Activated T-cell treated with anti-CD3 and anti-CD28 coated beads for 1 hour (primary cell): ENCODE results near the gene ABCC11.

Source experiments
- DNase-seq: peaks from one replicate; pipeline ENCODE4 v3.0.0-alpha.2; 2020; ENCODE audit warnings: low read depth

Gene ABCC11

DNA sequence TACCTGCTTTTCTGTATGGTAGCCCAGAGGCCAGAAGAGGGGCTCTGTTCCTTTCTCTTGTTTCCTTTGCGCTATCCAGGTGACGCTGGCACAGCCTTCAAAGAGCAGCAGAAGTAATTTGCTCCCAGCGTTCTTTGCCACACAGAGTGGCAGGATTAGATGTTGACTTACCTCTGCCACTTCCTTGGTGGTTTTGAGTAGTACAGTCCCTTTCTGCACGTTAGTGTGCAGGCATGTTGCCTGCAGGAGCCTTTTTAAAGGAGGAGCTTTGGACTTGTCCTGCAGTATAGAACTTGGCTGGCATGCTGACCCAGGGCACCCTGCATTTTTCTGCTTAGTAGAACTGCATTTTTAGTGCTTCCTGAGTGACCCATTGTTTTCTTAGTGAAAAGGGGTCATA, at the start of gene ABCC11:
Gene ABCC11, minus strand, starts transcription at position 229 of the 400 bp plus-strand sequence. CDS start 15,618 bp downstream, outside the sequence.
- no peak for DNase-seq

DNA sequence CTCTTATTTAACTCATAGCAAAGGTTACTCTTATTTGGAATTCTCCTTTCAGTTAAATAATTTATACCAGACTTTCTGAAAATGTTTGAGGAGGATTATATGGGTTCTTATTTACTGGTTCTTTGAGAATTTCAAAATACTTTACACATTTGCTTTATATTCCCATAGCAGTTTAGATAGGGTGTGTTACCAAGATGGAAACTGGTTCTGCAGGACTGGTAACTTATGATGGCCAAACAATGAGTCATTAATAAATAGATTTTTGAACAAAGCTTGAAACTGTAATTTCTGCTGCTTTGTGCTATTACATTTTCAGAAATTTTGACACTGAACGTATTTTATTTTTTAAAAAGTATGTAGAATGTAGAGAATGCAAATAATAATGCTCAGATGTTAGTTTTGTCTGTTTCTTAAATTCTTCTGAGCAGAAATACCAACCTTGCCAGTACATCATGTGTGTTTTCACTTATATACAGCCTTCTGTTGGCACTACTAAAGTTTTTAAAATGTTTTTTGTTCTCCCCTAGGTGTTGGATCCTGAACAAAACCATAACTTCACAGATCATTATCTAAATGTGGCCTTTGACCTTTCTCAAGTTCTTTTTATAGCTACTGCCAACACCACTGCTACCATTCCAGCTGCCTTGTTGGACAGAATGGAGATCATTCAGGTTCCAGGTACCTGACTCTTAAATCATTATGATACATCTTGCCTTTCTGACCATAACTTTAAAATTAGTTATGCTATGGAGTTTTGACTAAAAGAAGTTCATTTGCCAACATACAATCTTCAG, 48.3 kb upstream of the ABCC11 start:
- no peak for DNase-seq

DNA sequence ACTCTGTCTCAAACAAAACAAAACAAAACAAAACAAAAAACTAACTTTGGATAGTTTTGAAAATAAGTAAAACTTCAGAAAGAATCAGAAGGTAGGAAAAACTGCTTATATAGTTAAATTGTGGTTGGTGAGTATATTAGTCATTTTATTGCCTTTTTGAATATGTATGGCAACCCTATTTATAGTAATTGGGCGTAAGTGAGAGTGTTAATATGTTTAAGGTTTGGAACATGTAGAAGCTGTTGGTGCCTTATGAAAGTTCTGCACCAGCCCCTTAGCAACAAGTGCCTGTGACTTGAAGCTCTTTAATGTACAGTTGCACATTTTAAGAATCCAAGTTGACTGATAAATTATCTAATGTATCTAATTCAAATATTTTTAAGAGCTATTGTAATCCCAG, 47.4 kb upstream of the ABCC11 start:
- DNase-seq = no peak

DNA sequence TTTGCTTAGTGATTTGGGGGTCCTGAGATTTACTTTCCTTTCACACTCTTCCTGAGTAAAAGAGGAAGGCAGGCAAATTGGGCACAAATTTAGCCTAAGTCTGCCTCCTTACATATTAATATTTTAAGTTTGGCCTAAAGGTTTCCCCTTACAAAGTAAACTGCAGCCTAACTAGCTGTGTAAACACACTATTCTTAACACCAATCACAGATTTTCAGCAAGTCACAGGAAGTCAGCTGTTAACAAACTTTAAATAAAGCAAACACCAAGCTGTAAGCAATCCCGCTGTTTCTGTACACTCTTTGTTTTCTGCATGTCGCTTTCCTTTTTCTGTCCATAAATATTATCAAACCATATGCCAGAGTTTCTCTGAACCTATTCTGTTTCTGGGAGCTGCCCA, 45.1 kb upstream of the ABCC11 start:
- DNase-seq = no peak

DNA sequence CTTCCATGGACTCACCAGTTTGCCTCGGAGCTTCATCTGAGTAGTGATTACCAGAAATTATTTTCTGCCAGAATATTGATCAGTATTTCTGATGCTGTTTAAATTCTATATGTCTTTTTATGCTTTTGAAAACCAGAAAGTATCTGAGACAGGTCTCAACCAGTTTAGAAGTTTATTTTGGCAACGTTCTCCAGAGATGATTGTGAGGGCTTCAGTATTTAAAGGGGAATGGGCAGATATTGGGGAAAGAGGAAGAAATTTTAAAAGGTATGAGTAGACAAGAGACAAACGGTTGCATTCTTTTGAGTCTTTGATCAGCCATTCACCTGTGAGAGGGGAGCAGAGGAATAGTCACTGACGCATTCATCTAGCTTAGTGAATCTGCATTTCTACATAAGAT, 44.4 kb upstream of the ABCC11 start:
- no peak for DNase-seq

DNA sequence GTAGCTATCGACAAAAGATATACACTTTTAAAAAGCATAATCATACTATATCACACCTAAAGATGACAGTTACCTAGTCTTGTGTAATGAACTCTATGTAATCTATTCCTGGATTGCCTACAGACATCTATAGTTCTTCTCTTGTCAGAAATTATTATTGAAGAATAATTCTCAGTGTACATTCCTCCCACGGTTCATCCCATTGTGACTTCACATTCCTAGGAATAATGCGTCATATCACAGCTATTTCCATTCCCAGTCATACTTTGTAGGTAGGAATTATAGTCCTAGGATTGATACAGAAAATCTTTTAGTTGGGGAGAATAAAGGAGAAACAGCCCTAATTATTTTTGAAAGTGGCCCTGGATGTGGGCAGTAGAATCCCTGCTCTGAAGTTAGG, 44.0 kb upstream of the ABCC11 start:
- no peak for DNase-seq

DNA sequence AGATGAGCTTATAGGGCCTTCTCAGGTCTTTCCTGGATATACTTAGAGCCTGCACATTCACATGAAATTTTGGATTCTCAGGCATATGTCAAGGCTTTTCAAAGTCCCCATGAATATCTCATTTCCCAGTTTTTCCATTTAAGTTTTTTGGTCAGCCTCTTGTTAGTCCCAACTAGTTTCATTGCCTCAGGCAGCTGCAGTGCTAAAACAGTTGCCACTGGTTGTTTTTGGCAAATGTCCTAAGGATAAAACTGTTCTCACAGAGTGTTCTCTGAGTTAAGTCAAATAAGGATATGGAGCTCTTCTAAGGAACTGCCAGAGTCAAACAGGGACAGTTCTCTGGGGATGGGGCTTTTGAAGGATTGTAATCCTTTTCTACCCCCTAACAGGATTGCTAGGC, 39.9 kb upstream of the ABCC11 start:
- no peak for DNase-seq

DNA sequence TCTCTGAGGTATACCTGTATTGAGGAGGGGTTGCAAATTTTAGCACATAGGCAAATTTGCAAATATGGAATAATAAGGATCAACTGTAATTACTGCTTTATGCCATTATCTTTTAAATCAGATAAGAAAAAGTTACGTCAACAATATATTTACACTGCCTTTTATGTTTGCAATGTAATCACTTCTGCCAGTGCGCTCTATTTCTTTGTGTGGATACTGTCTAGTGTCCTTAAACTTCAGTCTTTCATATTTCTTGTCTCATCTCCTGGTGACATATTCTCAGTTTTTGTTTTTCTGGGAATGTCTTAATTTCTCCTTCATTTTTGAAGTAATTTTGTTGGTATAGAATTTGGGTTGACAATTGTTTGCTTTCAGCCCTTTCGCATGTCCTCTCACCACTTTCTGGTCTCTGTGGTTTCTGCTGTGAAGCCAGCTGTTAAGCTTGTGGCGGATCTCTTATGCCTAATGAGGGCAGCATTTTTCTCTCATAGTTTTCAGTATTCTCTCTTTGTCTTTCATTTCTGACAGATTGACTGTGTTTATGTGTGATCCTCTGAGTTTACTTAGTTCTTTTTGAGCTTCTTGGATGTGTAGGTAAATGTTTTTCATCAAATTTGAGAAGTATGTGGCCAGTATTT, 37.6 kb upstream of the ABCC11 start:
- no peak for DNase-seq

DNA sequence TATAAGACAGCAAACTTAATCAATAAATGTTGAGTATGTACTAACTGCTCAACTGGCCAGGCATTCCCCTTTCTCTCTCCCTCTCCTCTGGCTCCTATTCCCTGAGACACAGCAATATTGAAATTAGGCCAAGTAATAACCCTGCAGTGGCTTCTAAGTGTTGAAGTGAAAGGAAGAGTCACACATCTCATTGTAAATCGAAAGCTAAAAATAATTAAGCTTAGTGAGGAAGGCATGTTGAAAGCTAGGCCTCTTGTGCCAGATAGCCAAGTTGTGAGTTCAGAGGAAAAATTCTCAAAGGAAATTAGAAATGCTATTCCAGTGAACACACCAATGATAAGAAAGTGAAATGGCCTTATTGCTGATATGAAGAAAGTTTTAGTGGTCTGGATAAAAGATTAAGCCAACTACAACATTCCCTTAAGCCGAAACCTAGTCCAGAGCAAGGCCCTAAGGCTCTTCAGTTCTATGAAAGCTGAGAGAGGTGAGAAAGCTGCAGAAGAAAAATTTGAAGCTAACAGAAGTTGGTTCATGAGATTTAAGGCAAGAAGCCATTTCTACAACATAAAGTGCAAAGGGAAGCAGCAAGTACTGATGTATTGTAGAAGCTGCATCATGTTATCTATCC, 35.4 kb upstream of the ABCC11 start:
- DNase-seq = no peak

DNA sequence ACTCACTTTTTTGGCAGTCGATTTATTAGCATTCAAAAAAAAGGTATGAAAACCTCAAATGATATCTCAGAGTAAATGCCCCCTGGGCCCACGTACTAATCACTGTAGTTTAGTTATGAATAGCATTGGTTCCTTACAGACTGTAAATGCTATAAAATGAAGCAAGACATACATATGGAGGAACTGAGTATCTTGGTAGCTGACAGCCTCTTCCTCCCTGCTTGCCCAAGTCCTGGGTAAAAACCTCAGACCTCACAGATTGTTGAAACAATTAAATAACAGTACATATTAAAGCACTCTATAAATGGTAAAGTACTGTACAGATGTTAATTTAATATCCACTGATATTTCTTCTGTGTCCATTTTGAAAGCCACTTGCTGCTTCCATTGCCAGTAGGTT, 33.2 kb upstream of the ABCC11 start:
- DNase-seq = no peak

DNA sequence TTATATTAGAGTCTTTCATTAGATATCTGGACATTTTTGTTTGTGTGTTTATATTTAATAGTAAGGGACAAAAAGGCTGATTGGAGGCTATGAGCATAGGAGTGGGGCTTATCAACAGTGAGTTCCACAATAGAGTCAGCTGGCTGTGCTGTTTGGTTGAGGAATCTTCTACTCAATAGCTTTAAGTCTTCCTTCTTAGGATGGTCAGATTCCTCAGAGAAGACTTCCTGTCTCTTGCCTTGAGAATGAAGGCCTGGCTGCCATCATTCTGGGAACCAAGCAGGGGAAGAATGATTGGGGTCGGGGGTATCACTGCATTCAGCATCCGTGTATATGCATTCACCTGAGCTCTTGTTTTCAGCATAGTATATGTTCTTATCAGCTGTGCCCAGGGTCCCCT, 31.9 kb upstream of the ABCC11 start:
- no peak for DNase-seq

DNA sequence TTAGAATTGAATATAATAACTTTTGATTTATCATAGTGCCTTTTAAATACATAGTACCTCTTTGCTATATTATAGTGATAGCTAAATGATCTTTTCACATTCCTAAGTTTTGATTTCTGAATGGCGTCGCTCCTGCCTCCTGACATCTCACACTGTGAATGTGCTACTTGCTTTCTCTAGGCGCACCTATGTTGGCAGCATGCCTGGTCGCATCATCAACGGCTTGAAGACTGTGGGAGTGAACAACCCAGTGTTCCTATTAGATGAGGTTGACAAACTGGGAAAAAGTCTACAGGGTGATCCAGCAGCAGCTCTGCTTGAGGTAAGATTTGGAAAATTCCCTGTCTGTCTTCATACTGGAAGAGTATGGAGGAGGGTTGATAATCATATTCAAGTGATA, 29.8 kb upstream of the ABCC11 start:
- DNase-seq = no peak

DNA sequence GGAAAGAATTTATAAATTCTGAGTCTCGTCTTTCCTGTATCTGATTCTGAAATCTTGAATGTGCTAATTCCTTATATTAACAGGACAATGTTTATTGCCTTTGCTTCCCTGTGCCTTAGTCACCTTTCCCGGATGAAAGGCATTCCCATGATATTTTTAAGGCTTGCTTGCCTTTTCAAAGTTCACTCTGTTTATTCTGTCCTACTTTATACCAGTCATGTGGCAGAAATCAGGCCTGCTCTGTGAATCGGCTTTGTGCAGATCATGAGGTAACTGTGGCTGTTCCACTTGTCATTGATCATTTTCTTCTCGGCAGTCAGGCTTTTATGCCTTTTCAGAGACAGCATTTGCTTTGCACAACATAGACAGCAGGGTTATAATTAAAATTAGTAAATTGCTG, 28.8 kb upstream of the ABCC11 start:
- DNase-seq = no peak

DNA sequence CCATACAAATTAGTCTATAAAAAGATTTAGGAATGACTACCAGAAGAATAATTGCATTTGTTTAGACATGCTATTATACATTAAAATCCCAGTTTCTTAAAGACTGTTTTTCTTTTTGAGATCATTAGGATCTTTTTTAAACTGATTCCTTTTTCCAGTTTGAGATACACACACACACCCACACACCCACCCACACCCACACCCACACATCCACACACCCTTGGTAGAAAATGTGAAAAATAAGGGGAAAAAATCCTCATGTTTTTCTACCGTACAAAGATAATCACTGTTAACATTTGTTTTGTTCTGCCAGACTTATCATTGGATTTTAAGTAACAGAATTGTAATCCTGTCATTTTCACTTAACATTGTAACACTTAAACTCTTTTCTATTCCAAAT, 27.1 kb upstream of the ABCC11 start:
- no peak for DNase-seq

DNA sequence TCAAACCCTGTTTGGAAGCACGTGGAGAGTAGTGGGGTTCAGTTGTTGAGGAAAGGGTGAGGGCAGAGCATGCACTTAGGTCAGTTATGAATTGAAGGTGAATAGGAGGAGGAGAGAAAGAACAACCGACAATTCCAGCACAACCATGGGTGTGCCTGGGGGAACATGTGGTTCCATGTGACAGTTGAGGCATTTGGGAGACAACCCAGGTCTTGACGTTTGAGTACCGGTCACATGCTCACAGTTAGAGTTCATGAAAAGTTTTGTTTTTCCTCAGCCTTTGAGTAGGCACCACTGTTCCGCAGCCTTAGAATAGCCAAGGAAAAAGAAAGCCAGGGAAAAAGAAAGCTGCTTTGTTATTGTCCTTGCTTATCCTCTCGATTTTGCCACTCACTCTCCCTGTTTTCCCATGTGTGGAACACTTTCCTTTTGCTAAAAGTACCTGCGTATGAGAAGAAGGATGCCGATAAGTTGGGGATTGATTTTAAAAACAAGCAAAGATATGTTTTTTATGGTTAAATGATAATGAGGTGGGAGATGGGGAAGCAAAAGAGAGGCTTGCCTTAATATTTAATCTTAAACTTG, 25.6 kb upstream of the ABCC11 start:
- no peak for DNase-seq

DNA sequence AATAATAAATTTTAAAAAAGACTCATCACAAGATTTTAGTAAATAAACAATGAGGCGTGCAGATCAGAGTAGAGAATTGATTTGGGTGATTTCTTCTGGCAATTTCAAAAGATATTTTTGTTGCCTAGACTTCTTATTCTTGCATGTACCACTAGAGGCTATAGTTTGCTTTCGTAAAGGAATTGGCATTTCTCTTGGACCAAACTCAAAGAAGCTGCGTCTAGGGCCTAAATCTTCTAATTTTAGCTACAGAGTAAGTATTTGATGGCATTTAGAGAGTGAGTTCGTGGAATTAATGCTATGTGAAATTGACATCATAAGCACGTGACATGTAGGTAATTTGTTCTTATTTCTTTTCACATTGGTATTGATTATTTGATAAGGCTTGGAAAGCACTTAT, 24.4 kb upstream of the ABCC11 start:
- DNase-seq = no peak

DNA sequence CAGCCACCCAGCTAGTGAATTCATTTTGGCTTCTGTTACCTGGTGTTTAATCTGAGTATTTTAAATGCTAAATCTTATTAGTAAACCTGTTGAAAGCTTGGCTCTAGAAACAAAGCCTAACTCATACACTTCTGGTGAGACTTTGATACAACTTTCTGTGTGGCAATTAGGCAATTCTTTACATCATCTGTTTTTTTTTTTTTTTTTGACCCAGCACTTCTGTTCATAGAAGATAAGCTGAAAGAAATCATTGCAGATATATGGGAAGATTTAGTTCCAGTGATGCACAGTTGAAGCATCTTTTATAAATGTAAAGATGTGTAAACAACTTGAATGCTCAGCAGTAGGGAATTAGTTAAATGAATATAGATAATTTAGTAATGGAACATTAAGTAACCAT, 21.7 kb upstream of the ABCC11 start:
- DNase-seq = no peak

DNA sequence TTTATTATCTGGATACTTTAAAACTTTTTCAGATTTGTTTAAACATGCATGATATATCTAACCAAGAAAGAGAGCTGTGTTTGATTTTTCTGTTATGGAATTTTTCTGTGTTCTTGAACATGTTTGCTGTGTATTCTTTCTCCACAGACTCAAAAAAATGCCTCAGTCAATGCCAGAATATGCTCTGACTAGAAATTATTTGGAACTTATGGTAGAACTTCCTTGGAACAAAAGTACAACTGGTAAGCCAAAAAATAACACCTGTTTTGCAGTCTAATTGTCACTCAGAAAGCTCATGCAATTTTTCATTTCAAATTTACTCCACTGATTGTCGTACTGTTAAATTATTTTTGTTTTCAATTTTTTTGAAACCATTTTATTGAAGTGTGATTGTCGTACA, 15.3 kb upstream of the ABCC11 start:
- no peak for DNase-seq

DNA sequence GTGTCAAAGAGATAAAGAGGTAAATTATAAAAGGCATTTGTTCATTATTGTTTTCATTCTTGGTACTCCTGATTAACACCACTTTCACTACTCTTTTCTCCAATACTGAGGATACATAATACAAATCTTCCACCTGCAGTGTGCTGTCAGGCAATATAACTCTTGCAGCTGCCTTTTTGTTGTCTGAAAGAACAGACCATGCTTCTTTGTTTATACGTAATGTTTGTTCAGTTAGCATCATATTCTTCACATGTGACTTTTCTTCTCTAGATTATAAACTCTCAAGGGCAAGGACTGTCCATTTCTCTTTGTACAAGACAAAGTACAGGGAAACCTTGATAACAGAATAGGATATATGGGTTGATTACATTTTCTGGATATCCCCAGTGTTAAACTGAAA, 14.2 kb upstream of the ABCC11 start:
- no peak for DNase-seq

DNA sequence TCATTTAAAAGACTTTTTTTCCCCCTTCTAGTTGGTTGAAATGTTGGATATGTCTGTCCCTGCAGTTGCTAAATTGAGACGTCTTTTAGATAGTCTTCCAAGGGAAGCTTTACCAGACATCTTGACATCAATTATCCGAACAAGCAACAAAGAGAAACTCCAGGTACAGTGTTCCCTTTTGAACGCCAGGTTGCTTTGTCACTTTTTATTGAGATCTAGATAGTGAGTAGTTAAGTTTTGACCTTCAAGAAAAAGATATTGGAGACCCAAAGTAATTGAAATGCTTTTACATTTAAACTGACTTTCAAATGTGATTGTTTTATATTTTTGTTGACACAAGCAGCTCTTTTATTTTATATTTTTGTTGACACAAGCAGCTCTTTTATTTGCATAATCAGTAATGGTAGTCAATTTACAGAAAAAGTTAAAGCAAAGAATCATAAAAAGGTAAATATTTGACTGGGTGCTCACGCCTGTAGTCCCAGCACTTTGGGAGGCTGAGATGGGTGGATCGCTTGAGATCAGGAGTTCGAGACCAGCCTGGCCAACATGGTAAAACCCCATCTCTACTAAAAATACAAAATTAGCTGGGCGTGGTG, 9.3 kb upstream of the ABCC11 start:
- DNase-seq = no peak

DNA sequence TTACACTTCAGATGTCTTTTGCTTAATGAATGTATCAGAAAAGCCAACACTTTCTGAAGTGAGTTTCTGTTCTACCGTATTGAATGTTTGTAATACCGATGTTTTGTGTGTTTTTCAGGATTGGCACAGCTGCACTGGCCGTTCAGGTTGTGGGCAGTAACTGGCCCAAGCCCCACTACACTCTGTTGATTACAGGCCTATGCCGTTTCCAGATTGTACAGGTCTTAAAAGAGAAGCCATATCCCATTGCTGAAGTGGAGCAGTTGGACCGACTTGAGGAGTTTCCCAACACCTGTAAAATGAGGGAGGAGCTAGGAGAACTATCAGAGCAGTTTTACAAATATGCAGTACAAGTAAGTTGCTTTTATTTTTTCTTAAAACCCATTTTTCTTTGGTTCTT, 4.7 kb upstream of the ABCC11 start:
- no peak for DNase-seq

DNA sequence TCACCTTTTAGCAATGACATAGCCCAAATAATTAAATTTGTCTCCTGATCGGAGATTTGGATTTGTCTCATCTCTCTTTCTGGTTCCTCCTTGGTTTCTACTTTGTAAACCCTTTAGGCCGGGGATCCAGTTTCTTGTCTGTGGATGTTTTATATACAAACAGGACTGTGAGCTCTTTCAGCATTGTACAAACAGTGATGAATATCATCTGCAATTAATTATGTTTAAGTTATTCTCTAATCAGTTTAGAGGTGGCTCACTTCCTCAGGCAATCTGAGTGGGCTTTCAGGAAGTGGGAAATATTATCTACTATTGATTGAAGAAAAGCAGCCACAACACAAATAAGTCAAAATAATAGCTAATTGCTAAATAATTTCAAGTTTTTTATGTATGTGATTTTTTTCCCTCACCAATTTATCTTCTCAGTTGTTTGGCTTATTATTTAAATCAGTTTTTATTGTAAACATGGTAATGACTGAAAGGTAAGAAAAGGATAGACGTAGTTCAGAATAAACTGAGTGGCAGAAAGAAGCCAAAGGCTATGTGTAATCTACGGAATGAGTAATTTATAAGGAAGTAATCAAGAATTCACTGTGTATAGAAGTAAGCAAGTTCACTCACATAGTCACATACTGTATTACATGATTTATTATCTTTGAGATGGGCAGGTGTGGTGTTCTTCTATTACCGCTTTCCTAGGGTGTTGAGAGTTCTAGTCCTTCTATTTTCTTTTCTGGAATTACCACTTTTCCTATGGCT, 3.4 kb upstream of the ABCC11 start:
- DNase-seq = no peak
